Prostate gland (tissue), 2 donors: ENCODE data around the gene XPO5. TPM values are rescaled to one million over a fixed set of nuclear protein-coding genes. Genes with fewer than 3 reads are reported as not detected.

ENCODE experiments used
- DNase-seq: peaks from one replicate; pipeline ENCODE4 v3.0.0-alpha.2; 2019; ENCODE audit warnings: low spot score
- H3K27ac ChIP-seq, 2 donors: fragments of 200-600 bp; sonication (generic); 2 replicates each; pipeline ENCODE4 v1.5.1; 2017 to 2019
- H3K27me3 ChIP-seq: fragments of 200-600 bp; sonication (generic); replicated peaks from 2 replicates; pipeline ENCODE4 v1.5.1; 2019; ENCODE audit not compliant: insufficient read depth
- H3K36me3 ChIP-seq, 2 donors: fragments of 200-600 bp; sonication (generic); 1 replicate in 1 of 2; 2 replicates in 1 of 2; pipeline versions ENCODE4 v1.5.1 to v1.8.1; 2017 to 2019
- H3K4me1 ChIP-seq: fragments of 200-600 bp; sonication (generic); replicated peaks from 2 replicates; pipeline ENCODE4 v1.5.1; 2019
- H3K4me3 ChIP-seq, 2 donors: fragments of 200-600 bp; sonication (generic); 2 replicates each; pipeline ENCODE4 v1.5.1; 2017 to 2019
- H3K9me3 ChIP-seq: fragments of 200-600 bp; sonication (generic); 2 replicates; pipeline ENCODE4 v1.5.1; 2017
- CTCF ChIP-seq, 4 experiments: fragments of 200-600 bp in 2 of 4; fragments of 450-650 bp in 2 of 4; sonication (generic) in 2 of 4; IDR thresholded peaks; 1 replicate in 3 of 4; 2 replicates in 1 of 4; pipeline ENCODE4 v1.5.1; 2016 to 2019; ENCODE audit warnings: antibody characterized with exemption in 4 of 4, mild to moderate bottlenecking in 2 of 4, moderate library complexity in 2 of 4
- POLR2A ChIP-seq: fragments of 450-650 bp; IDR thresholded peaks from one replicate; pipeline ENCODE4 v1.6.1; 2016; ENCODE audit warnings: antibody characterized with exemption, mild to moderate bottlenecking
- POLR2AphosphoS5 ChIP-seq: sonication (generic); formaldehyde crosslinking; IDR thresholded peaks from one replicate; pipeline ENCODE4 v1.6.1; 2017; ENCODE audit warnings: antibody characterized with exemption
- WGBS: methylation state at CpG from one replicate; pipeline ENCODE4 v1.1.5; 2018; 5-methylcytosine and 5-hydroxymethylcytosine counted together
- intact Hi-C: fragments of 100-400 bp; cut with DNase I; formaldehyde crosslinking; loops from one replicate; pipeline ENCODE4 v1.14.2; 2022
- small RNA-seq, 2 donors: library from RNA; depleted of rRNA; stranded (forward); fragments of <200 nt; gene quantifications; one replicate each; pipeline ENCODE3, GENCODE V24; 2016
- total RNA-seq, 2 donors: library from RNA; depleted of rRNA; stranded (reverse); fragments of >200 nt; gene quantifications; one replicate each; pipeline ENCODE4 v1.1.0, GENCODE V29; 2016

Gene XPO5
- total RNA-seq, 2 donors from 2014 or later, result 17.9 to 33.3 TPM

- Histone ChIP-seq H3K4me1 (peaks cover 7% of the 10 kb centered on the region), H3K9me3 (no peaks in the 10 kb centered on the region), H3K36me3 (no peaks in the 10 kb centered on the region), H3K4me3 (peak overlapping the region; percentile 61 to 85), H3K27ac (peak overlapping the region; percentile 81 to 83), H3K27me3 (no peaks in the 10 kb centered on the region)
- TF ChIP-seq POLR2AphosphoS5 (no peak), POLR2A (no peak), CTCF (IDR thresholded peaks at IDR 0.05) (no peak)
- intact Hi-C loops, result no loop called here
- 15% methylated on average over 2 of the region's 2 CpGs for WGBS
- DNase-seq, result no peak
These were observed 99.1 kb downstream of the XPO5 start for GRCh38 chr6:43476746-43477145.

- H3K9me3 ChIP-seq, result no peaks in the 10 kb centered on the region
- DNase-seq, result no peak
- 79% methylated on average over 6 of the region's 6 CpGs for WGBS
- TF ChIP-seq POLR2AphosphoS5 (no peak), POLR2A (no peak), CTCF (IDR thresholded peaks at IDR 0.05) (no peak)
- no peak overlapping the region for H3K27ac ChIP-seq
- no peak overlapping the region for H3K4me3 ChIP-seq
- H3K27me3 ChIP-seq, result no peaks in the 10 kb centered on the region
- no peaks in the 10 kb centered on the region for H3K36me3 ChIP-seq
- peaks cover 7% of the 10 kb centered on the region for H3K4me1 ChIP-seq
- intact Hi-C loops, result no loop called here
These were observed 100.3 kb downstream of the XPO5 start for GRCh38 chr6:43475516-43475915.

- no peak overlapping the region for H3K4me3 ChIP-seq
- H3K27ac ChIP-seq, result no peak overlapping the region
- no peaks in the 10 kb centered on the region for H3K36me3 ChIP-seq
- TF ChIP-seq POLR2A (no peak), CTCF (IDR thresholded peaks at IDR 0.05) (no peak), POLR2AphosphoS5 (no peak)
- intact Hi-C loops, result no loop called here
- no peaks in the 10 kb centered on the region for H3K4me1 ChIP-seq
- no peak for DNase-seq
- no peaks in the 10 kb centered on the region for H3K27me3 ChIP-seq
- WGBS, result 98% methylated on average over 4 of the region's 4 CpGs
- H3K9me3 ChIP-seq, result no peaks in the 10 kb centered on the region
These were observed 103.3 kb downstream of the XPO5 start for GRCh38 chr6:43472515-43472914.

Small RNAs within 50 kb of the gene (small RNA-seq; reads per million reads assigned to genes)
- gene RF00426 (0 reads per million in 2 donors), gene RNU6-1113P (0 reads per million in 2 donors)

Other genes with a start within 250 kb of the XPO5 start
- gene ZNF318, start 206.4 kb downstream of the XPO5 start, total RNA-seq, result 10 to 100 TPM; 15.1 to 41.6 TPM
- 10 to 100 TPM; 18.0 to 38.1 TPM for gene ABCC10, start 148.5 kb downstream of the XPO5 start, total RNA-seq
- gene DLK2, start 120.5 kb downstream of the XPO5 start, total RNA-seq, result 10 to 100 TPM; 13.5 to 46.1 TPM
- 10 to 100 TPM; 29.1 to 51.6 TPM for gene TJAP1, start 98.5 kb downstream of the XPO5 start, total RNA-seq
- 1 to 10 TPM in 1 of 2 donors, under 1 TPM in 1; 0.68 to 4.0 TPM for gene LRRC73, start 65.7 kb downstream of the XPO5 start, total RNA-seq
- 100 to 1,000 TPM; 162 to 180 TPM for gene YIPF3, start 59.1 kb downstream of the XPO5 start, total RNA-seq
- 10 to 100 TPM; 24.4 to 37.2 TPM for gene POLR1C, start 58.9 kb downstream of the XPO5 start, total RNA-seq
- 10 to 100 TPM in 1 of 2 donors, 1 to 10 TPM in 1; 9.2 to 11.8 TPM for gene POLH, start 147 bp upstream of the XPO5 start, total RNA-seq
- 10 to 100 TPM; 22.4 to 54.9 TPM for gene GTPBP2, start 53.2 kb upstream of the XPO5 start, total RNA-seq
- gene MAD2L1BP, start 59.8 kb upstream of the XPO5 start, total RNA-seq, result 10 to 100 TPM; 24.9 to 46.8 TPM
- 1 to 10 TPM in 1 of 2 donors, under 1 TPM in 1; 0.23 to 1.9 TPM for gene RSPH9, start 69.0 kb upstream of the XPO5 start, total RNA-seq
- 10 to 100 TPM; 56.6 to 56.9 TPM for gene MRPS18A, start 111.8 kb upstream of the XPO5 start, total RNA-seq
- gene VEGFA, start 194.2 kb upstream of the XPO5 start, total RNA-seq, result 100 to 1,000 TPM; 127 to 335 TPM